CD4-positive, alpha-beta T cell treated with Interleukin-4 for 1 hour (primary cell): ENCODE measurements around the gene TFDP1.

Experiments
- DNase-seq, 2 donors: peaks; one replicate each; pipeline ENCODE4 v3.0.0-alpha.2; 2020 to 2022

Gene TFDP1, protein sequence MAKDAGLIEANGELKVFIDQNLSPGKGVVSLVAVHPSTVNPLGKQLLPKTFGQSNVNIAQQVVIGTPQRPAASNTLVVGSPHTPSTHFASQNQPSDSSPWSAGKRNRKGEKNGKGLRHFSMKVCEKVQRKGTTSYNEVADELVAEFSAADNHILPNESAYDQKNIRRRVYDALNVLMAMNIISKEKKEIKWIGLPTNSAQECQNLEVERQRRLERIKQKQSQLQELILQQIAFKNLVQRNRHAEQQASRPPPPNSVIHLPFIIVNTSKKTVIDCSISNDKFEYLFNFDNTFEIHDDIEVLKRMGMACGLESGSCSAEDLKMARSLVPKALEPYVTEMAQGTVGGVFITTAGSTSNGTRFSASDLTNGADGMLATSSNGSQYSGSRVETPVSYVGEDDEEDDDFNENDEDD

DNA sequence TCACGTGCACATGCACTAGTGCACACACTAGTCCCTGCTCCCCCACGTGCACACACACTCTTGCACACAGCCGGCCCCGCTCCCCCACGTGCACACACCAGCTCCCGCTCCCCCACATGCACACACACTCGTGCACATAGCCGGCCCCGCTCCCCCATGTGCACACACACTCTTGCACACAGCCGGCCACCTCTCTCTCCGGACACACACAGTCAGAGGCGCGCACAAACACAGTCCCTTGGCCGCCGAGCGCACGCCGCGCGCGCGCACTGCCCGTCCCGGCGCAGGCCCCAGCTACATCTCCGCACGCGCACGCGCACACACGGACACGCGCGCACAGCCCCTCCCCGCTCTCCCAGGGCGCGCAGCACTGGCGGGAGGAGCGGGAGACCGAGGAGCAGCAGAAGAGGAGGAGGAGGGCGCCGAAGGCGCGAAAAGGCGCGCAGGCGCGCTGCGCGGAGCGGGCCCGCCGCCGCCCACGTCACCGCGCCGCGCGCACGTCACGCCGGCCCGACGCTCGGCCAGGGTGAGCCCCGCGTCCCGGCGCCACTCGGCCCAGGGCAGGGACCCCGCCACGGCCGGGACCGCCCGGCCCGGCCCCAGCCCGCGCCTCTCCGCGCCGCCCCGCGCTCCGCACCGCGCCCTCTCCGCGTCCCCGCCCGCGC, at the start of gene TFDP1:
Gene TFDP1 (plus strand): TSS at position 549 of the 665 bp plus-strand sequence. CDS start 1,085 bp downstream, outside the sequence.
- DNase-seq = peak; percentile 75

DNA sequence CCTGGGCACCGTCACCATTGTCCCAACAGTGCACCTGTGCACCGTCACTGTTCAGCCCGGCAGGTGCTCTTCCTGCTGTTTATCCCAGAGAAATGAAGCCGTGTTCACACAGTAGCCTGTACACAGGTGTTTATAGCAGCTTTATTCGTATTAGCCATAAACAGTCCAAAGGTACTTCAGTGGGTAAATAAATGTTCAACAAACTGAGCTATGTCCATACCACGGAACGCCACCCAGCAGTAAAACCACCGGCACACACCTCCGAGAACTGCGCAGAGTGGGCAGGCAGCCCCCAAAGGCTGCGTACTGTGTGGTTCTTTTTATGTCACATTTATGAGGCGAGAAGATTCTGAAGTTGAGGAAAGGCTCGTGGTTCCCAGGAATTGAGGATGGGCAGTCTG, 49.2 kb upstream of the TFDP1 start:
- DNase-seq = no peak

DNA sequence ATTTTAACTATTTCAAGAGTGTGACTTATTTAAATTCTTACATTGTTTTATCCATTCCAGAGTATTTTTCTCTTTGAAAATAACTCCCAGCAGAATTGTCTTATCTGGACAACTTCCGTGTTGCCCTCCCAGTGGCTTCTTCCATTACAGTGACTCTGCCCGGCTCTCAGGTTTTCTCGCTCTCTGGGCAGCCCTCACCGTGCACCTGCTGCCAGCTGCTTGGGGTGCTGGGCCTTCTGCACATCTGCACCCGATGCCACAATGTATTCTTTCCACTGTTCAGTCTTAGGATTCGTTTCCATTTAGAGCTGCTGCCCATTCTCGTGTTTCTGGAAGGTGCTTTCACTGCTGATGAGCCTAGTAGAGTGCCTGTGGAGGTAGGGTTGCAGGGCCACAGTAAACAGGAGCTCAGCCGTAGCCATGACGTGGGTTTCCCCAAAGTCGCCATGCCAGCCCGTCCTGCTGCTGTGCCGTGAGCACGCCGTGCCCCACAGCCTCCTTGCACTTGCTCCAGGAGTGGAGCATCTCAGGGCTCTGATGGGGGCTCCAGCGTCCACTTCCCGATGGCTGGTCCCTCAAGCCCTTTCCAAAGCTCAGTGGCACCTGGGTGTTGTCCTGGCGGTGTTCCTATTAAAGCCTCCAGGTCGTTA, 48.0 kb upstream of the TFDP1 start:
- no peak for DNase-seq

DNA sequence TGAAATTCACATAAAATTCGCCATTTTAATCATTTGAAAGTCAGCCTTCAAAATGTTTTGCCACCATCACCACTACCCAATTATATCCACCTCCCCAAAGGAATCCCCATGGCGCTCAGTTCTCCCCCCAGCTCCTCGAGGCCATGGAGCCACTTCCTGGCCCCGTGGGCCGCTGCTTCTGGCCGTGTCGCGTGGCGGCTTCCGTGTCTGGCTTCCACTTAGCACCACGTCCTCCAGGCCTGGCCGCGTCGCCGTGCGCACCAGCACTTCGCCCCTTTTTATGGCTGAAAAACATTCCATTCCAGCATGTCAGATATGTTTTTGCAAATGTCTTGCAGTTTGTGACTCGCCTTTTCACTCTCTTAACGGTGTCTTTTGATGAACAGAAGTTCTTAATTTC, 47.3 kb upstream of the TFDP1 start:
- no peak for DNase-seq

DNA sequence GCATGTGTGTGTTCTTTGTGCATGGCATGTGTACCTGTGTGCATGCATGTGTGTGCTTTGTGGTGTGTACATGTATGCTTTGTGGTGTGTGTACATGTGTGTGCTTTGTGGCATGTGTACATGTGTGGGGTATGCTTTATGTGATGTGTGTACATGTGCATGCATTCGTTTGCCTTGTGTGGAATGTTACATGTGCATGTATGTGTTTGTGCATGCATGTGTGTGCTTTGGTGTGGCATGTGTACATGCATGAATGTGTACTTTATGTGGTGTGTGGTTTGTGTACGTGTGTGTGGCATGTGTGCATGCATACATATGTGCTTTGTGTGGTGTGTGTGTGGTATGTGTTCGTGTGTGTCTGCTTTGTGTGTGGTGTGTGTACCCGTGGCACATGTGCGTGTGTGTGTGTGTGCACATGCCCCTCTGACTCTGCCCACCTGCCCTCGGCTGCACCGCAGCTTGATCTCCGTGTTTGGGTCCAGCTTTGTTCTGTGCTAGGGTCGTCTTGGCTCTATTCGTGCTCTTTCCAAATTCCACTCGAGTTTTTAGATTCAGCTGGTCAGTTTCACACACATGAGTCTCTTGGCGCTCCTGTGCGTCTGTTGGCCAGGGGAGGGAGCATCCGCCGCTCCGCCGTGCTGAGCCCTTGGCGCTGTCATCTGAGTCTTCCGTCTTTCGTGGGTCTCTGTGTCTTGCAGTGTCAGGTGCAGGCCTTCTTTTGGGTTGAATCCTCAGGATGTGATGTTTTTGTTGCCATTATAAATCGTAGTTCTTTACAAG, 46.5 kb upstream of the TFDP1 start:
- no peak for DNase-seq

DNA sequence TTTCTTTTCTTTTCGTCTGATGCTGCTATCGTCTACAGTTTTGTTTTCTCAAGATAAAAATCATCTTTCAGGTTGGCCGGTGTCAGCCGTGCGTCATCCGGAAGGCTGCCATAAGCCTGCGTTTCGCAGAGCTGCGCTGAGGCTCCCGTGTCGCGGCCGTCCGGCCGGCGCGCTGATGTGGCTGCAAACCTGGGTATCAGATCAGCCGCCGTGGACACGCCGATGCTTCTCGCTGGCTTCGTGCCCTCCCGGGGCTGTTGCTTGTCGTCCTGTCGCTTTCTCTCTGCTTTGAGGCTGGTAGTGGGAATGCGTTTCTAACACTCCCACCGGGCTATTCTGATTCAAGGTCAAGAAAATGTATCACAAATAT, 45.9 kb upstream of the TFDP1 start:
- no peak for DNase-seq

DNA sequence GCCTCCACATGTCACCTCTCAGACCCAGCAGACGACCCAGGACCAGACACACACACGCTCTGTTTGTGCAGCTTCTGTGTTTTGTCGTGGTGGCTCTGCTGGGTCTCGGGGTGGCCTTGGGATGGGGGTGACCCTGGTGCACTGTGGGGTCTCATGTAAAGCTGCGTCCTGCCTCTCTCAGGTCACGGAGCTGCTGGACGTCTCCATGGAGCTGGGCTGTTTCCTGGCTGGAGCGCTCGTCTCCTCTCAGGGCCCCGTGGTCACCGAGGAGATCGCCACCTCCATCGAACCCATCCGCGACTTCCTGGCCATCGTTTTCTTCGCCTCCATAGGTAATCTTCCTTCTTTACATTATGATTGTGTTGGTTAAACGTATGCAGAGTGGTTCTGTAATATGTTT, 45.4 kb upstream of the TFDP1 start:
- DNase-seq = no peak

DNA sequence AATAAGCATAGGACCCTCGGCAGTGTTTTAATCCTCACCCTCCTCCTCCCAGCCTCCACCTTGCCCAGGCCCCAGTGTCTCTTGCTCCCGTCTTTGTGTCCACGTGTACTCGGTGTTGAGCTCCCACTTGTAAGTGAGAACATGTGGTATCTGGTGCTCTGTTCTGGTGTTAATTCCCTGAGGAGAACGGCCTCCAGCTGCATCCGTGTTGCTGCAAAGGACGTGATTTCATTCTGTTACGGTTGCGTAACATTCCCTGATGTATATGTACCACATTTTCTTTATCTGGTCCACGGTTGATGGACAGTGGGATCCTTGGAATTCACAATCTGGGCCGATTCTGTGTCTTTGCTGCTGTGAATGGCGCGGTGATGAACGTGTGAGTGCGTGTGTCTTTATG, 44.7 kb upstream of the TFDP1 start:
- no peak for DNase-seq

DNA sequence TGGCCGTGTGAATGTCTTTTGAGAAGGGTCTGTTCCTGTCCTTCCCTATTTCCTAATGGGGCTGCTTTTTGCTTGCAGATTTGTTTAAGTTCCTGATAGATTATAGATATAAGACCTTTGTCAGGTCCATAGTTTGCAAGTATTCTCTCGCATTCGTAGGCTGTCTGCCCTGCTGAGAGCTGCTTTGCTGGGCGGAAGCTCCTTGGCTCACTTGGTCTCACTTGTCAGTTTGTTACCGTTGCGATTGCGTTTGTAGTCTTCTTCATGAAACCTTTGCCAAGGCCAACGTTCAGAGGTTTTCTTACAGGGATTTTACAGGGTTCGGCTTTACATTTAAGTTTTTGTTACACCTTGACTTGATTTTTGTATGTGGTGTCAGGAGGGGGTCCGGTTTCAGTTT, 44.0 kb upstream of the TFDP1 start:
- DNase-seq = no peak

DNA sequence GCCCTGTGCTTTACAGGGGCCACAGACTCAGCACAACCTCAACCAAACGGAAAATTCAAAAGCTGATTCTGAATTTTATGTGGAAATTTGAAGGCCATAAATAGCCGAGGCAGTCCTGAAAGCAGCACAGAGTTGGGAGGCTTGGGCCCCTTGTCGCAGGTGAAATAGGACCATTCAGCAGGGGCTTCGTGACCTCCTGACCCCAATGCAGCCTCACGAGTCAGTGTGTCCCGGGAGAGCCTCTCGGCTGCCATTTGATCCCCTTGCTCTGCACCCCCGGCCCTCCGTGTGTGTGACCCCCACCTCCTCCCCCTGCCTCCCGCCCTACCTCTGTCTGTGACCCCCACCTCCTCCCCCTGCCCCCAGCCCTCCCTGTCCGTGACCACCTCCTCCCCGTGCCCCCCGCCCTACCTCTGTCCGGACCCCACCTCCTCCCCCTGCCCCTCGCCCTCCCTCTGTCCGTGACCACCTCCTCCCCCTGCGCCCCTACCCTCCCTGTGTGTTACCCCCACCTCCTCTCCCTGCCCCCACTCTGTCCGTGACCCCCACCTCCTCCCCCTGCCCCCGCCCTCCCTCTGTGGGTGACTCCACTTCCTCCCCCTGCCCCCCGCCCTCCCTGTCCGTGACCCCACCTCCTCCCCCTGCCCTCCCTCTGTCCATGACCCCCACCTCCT, 41.7 kb upstream of the TFDP1 start:
- DNase-seq = peak in 1 of 2 donors; percentile 17

DNA sequence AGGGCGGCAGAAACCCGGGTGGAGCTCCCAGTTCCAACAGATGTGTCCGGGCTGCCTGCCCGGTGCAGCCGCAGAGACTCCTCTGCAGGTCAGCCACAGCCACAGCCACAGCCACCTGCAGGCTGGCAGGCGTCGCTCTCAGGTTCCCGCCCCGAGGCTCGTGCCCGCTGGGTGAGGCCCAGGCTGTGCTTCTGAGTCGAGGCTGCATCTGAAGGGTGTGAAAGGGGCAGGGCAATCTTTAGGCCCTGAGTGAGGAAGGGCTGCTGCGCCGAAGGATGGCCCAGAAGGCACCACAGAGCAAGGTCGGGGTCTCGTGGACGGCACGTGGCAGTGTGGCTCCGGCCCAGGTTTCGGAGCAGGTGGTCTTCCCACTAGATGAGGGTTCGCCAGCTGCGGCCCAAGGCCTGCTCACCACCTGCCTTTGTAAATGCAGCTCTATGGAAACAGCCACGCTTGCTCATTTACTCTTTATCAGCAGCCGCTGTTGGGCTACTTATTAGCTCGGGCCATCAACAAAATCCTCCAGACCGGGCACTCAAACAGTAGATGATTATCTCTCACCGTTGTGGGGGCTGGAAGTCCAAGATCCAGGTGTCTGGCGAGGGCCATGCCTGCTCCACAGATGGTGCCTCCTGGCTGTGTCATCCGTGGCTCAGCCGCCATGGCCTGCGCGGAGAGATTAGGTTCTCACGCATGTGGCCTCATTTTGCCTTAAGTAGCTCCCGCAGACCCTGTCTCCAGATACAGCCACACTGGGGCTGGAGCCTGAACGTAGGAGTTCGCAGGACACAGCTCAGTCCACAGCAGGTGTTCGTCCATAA, 40.3 kb upstream of the TFDP1 start:
- DNase-seq = no peak

DNA sequence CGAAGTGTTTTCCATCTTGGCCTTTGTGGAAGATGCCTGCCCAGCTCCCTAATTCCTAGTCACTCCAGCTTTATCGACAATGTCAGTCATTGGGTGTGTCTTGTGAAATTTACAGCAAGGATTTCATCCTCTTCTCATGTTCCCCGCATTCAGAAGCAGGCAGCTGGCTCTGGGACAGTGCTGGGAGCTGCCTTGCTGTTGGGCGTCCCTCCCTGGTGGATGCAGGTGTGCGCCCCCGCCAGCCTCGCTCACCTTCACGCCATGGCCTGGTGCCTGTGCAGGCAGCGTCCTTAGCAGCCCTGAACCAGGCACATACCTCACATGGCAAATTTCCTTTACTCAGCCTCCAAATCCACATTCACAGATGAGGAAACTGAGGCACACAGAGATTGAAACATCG, 39.7 kb upstream of the TFDP1 start:
- DNase-seq = no peak

DNA sequence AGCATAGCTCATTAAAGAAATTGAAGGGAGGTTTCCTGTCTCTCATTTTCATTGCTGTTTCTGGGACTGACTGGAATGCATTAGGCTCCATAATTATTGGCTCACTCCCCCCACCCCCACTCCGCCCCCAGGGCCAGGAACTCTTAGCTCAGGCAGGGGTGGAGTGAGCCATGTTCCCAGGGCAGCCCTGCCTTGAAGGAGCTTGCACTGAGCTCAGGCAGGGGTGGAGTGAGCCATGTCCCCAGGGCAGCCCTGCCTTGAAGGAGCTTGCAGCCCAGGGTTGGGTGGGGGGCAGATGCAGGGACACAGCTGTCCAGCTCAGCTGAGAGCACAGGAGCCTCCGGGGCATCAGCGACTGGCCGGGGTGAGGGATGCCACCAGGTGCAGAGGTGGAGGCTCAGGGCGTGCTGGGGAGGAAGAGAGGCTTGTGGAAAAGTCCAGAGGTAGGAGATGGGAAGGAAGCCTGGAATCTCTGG, 39.1 kb upstream of the TFDP1 start:
- no peak for DNase-seq

DNA sequence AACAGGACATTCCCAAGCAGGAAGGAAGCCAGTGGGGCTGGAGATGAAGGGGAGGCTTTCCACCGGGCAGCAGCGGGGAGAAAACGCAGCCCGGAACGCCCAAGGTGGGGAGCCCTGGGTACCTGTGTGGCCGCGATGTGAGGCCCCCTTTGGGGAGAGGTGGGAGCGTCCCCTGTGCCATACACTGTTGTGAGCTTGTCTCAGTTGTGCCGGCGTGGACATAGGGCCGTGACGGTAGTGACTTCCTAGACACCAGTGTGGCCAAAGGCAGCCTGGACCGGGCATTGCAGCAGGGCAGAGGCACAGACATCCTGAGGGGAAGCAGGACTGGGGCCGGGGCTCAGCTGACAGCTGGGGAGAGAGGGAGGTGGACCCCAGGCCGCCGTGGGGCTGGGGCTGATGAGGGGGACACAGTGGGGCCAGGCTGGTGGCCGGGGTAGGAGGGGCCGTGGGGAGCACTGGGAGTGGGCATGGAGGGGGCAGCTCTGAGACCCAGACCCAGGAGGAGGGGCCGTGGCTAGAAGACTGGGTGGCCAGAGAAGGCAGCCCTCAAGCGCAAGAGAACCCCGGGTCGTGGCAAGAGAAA, 38.5 kb upstream of the TFDP1 start:
- no peak for DNase-seq

DNA sequence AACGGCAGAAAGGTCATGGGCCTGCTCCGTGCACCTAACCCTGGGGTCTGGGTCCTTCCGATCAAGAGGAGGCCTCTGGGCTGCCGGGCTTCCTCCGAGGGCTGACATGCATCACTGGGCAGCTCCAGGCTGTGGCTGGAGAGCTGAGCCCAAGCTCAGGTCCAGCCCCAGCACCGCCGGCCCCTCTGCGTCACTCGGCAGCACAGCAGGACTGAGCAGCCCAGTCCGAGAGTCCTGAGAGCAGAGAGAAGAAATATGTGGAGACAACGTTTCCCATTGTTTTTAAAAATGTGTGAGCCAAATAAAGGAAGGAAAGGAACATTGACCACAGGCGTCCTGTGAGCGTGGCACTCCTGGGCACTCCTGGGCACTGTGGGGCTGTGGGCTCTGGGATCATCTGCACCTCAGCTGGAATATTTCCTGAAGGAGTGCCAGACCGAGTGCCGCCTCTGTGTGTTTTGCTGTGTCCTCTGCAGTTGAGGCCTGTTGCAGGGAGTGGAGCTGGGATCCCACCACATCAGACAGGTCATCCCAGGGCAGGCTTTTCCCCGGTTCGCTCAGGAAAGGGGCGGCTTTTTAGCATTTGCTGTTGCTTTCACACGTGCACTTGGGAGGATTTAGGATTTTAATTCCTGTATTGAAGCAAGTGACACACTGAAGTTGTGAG, 37.8 kb upstream of the TFDP1 start:
- no peak for DNase-seq

DNA sequence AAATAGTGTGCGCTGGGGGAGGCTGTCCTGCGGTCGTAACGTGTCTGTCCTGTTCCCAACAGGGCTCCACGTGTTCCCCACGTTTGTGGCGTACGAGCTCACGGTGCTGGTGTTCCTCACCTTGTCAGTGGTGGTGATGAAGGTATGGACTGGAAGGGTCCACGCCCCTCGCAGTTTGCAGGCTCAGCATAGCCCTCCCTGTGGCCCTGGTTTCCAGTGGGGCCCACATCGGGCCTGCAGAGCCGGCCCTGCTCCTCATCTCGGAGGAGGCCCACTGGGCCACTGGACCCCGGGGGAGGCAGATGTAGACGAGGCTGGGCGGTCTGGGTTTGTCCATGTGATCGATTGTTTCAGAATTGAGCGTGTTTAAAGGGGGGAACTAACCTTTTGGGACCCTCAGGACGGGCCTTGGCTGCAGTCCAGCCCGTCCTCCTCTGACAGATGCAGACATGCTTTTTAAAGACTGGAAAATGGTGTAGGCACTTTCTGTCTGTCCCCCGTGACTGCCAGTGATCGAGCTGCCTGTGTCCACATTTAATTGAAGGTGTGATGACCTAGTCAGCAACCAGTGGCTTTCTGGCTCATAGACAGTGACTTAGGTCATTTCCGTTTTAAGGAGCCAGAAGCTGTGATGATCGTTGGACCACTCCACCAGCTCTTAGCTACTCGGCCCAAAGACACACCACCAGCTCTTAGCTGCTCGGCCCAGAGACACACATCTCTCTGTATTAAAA, 37.1 kb upstream of the TFDP1 start:
- DNase-seq = no peak

DNA sequence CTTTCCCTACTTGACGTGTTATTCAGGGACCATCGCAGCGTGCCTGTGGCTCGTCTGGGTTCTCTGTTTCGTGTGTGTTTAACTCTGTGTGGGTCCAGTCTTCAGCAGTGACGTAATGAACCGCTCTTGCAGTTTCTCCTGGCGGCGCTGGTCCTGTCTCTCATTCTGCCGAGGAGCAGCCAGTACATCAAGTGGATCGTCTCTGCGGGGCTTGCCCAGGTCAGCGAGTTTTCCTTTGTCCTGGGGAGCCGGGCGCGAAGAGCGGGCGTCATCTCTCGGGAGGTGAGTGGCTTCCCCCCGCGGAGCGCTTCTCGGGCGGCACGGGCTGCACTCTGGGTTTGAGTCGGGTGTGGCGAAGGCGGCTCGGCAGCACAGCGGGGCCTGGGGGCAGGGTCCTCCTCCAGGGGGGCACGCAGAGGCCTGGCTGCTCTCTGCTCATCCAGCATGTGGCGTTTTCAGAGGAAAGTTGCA, 36.3 kb upstream of the TFDP1 start:
- no peak for DNase-seq

DNA sequence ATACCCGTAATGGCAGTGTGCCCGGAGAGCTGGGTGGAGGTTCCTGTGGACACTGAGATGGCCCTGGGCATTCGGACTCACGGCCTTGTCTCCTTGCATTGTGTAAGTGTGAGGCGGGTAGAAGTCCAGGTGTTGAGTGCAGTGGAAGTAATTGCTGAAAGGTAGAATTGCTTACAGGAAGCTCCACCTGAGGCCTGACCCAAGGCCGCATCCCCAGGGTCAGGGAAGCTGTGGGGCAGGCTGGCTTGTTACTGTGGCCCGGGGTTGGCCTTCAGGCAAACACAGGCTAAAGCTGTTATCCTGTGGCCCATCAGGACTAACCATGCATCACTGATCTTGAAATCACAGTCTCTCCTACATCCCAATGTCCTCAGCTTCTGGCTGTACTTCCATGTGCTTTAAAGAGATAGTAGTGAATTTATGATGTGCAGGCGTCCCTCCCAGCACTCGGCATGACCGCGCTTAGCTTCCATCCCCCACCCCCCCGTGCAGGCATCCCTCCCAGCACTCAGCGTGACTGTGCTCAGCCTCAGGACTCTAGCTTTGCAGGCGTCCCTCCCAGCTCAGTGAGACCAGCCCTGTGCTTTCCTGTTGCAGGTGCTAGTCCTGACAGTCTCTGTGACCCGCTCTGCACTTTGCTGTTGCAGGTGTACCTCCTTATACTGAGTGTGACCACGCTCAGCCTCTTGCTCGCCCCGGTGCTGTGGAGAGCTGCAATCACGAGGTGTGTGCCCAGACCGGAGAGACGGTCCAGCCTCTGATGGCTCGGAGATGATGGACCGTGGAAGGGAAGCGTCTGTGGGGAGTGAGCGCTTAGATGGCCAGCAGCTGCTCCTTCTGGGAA, 35.6 kb upstream of the TFDP1 start:
- no peak for DNase-seq

DNA sequence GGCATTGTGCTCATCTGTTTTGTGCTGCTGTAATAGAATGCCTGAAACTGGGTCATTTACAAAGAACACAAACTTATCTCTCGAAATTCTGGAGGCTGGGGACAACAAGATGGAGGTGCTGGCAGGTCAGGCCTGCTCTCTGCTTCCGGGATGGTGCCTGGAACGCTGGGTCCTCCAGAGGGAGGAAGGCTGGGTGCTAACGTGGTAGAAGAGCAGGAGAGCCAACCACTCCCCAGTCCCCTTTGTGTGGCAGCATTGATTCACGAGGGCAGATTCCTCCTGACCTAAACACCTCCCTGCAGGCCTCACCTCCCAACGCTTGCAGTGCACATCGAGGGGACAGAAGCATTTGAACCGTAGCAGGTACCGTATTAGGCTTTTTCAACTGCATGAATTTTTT, 34.1 kb upstream of the TFDP1 start:
- no peak for DNase-seq
